ENCODE measurements around the gene TTLL9. TPM values are rescaled to one million over a fixed set of nuclear protein-coding genes. Genes with fewer than 3 reads are reported as not detected.

TTLL9 gene
- total RNA-seq, 1 donor: not detected

DNA sequence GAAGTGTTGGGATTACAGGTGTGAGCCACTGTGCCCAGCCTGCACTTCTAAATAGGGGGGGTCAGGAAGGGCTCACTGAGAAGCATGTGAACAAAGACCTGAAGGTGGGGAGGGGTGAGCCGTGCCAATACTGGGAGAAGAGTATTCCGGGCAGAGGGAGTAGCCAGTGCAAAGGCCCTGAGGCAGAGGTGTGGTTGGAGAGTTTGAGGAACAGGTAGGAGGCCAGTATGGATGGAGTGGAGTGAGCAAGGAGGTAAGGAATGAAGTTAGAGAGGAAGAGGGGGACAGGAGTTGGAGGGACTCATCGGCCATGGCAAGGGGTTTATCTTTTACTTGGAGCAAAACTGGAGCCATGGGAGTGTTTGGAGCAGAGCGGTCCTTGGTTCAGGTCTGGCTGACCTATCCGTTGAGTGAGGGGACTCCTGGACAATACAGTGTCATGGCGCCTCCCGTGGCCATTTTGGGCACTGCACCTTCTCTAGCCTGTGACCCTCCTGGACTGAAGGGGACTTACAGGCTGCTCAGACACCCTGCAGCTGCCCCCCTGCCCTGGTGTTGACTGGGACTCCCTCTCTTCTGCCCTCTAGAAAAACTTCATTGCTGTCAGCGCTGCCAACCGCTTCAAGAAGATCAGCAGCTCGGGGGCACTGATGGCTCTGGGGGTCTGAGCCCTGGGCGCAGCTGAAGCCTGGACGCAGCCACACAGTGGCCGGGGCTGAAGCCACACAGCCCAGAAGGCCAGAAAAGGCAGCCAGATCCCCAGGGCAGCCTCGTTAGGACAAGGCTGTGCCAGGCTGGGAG, 37.1 kb upstream of the TTLL9 start:
- H3K4me1 ChIP-seq (ENCODE audit: insufficient read depth, low read length): peaks cover 30% of the 10 kb centered on the region
- no peaks in the 10 kb centered on the region for H3K27me3 ChIP-seq (ENCODE audit: insufficient read depth, low read length)
- no peak overlapping the region for H3K4me3 ChIP-seq (ENCODE audit: low read length)
- no peaks in the 10 kb centered on the region for H3K9me3 ChIP-seq (ENCODE audit: low read depth, low read length)

DNA sequence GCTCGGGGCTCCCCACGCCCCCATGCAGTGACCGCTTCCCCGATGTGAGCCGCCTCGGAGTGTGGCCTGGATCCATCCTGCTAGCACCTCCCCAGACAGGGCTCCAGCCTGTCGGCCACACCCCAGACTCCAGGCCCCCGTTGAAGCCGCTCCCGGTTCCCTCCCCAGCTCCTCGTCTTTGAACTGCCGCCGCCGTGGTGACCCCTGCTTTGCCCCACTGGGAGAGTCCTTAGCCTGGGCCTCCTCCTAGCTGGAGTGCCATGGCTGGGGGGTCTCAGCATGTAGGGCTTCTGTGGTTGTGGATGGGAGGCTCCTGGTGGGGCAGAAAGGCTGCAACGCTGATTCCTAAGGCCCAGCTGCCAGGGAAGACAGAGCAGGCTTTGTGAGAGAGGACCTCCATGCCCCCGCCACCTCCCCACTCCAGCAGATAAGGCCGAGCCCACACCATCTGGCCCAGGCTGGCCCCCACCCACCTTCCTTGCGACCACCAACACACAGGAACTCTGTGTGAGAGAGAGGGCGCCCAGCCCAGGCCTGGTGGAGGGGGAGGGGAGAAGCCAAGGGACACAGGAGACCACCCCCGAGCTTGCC, 36.4 kb upstream of the TTLL9 start:
- Histone ChIP-seq H3K4me3 (ENCODE audit: low read length) (no peak overlapping the region), H3K27me3 (ENCODE audit: insufficient read depth, low read length) (no peaks in the 10 kb centered on the region), H3K9me3 (ENCODE audit: low read depth, low read length) (no peaks in the 10 kb centered on the region), H3K4me1 (ENCODE audit: insufficient read depth, low read length) (peaks cover 36% of the 10 kb centered on the region)

DNA sequence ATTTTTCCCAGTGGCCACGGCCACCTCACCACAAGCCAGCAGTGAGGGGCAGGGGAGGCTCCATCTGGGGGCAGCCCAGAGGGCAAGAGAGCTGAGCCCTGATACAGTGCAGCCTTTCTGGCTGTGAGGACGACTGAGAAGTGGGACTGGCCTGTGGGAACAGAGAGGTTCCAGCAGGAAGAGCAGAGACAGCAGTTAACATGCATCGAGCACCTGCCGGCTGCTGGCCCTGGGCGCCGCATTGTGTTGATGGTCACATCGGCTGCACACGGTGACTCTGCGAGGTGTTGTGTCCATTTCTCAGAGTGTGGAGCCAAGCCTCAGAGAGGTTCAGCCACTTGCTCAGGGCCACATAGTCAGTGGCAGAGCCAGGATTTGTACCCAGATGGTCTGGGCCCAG, 34.9 kb upstream of the TTLL9 start:
- Histone ChIP-seq H3K4me1 (ENCODE audit: insufficient read depth, low read length) (peaks cover 36% of the 10 kb centered on the region), H3K9me3 (ENCODE audit: low read depth, low read length) (no peaks in the 10 kb centered on the region), H3K27me3 (ENCODE audit: insufficient read depth, low read length) (no peaks in the 10 kb centered on the region), H3K4me3 (ENCODE audit: low read length) (no peak overlapping the region)

DNA sequence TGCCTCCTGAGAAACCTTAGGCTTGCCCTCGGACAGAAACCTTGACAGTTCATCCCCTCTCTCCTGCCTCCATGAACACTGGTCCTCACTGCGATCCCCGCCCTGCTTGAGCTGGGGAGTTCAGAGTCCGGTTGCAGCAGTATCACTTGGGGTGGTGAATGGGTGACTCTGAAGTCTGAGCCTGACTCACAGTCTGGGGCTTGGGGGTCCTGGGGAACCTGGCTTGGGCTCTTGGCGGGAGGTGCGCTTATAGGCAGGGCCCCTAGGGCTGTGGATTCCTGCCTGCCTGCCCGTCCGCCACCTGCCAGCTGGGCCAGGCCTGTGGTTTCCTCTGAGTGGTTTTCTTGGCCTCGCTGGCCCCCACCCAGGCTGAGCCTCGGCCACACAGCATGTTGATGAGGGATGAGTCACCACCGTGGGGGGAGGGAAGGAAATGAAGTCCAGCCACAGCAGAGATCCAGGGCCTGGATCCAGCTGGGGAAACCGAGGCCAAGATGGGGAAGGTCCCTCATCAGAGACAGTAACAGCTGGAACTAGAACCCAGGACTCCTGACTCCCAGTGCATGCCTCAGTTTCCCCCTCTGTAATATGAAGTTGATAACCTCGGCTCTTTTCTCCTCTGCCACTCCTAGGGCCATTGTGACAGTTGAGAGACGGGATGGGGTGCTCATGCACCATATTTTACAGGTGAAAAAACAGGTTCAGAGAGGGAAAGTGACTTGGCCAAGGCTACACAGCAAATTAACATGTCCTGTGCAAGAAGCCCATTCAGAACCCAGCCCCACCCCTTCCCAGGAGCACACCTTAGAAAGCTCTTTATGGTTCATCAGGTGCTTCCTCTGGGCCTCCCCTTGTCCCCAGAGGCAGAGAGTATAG, 34.2 kb upstream of the TTLL9 start:
- Histone ChIP-seq H3K4me1 (ENCODE audit: insufficient read depth, low read length) (peaks cover 36% of the 10 kb centered on the region), H3K9me3 (ENCODE audit: low read depth, low read length) (no peaks in the 10 kb centered on the region), H3K27me3 (ENCODE audit: insufficient read depth, low read length) (no peaks in the 10 kb centered on the region), H3K4me3 (ENCODE audit: low read length) (no peak overlapping the region)

DNA sequence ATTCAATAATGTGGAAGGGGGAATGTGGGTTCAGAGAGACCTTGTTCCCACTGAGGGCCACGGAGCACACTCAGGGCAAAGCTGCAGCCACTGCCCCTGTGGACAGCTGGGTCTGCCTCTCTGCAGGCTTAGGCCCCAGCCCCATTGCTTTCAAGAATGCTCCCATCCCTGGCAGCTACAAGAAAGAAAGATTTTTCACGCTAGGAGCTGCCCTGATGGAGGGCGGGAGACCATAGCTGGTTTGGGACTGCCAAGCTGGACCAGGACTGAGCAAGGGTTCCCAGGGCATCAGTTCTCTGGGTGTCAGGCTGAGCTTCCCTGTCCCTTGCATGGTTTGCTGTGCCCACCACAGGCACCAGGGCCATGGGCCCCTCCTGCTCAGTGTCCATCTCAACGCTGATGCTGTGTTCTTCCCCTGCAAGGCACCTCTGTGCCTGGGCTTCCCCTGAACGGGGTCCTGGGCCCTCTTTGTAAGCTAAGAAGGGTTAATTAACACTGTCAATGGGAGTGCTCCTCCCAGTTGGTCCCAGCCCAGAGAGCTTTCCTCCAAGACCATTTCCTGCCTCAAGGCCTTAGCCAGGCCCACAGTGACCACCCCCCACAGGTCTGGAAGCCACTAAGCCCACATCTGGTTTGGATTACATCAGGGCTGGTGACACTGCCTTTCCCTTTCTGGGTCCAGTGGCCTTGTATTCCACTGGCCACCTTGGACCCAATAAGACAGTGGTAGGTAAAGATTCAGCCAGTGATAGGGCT, 33.4 kb upstream of the TTLL9 start:
- Histone ChIP-seq H3K4me1 (ENCODE audit: insufficient read depth, low read length) (peaks cover 36% of the 10 kb centered on the region), H3K27me3 (ENCODE audit: insufficient read depth, low read length) (no peaks in the 10 kb centered on the region), H3K4me3 (ENCODE audit: low read length) (no peak overlapping the region), H3K9me3 (ENCODE audit: low read depth, low read length) (no peaks in the 10 kb centered on the region)

DNA sequence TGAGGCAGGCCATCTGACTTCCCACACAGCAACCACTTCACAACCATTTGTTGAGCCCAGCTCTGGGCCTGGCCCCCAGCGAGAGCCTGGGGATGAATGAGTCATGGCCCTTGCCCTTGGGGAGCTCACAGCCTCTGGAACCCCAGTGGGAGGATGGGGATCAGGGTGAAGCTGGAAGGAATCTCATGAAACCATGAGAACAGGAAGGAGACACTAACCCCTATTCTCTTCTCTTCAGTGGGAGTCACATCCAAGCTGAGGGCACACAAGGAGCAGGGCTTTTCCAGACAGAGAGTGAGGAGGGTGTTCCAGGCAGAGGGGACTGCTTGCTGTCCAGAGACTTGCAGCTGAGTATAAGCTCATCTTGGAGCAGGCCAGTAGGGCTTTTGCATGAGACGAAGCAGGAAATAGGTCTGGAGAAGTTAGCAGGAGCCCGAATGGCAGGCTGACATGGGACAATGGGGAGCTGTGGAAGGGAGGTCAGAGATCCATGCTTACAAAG, 32.5 kb upstream of the TTLL9 start:
- Histone ChIP-seq H3K27me3 (ENCODE audit: insufficient read depth, low read length) (no peaks in the 10 kb centered on the region), H3K9me3 (ENCODE audit: low read depth, low read length) (no peaks in the 10 kb centered on the region), H3K4me1 (ENCODE audit: insufficient read depth, low read length) (peaks cover 36% of the 10 kb centered on the region), H3K4me3 (ENCODE audit: low read length) (no peak overlapping the region)

DNA sequence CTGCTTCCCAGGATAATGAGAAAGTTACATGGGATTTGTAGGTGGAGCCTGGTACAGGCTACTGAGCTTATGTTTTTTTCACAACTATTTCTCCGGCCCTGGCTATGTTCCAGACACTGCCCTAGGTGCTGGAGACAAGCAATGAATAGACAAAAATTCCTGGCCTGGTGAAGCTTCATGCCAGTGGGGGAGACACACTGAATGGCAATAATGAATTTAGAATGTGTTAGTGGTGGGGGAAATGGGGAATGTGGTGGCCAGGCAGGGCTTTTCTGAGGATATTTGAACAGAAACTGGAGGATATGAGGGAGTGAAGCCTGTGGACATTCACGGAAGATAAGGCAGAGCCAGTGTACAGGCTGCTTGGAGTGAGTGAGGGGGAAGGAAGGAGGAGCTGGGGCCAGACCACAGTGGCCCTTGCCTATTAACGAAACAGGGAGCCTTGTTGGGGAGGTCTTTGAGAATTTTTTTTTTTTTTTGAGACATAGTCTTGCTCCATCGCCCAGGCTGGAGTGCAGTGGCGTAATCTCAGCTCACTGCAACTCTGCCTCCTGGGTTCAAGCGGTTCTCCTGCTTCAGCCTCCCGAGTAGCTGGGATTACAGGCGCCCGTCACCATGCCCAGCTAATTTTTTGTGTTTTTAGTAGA, 31.7 kb upstream of the TTLL9 start:
- Histone ChIP-seq H3K27me3 (ENCODE audit: insufficient read depth, low read length) (no peaks in the 10 kb centered on the region), H3K9me3 (ENCODE audit: low read depth, low read length) (no peaks in the 10 kb centered on the region), H3K4me1 (ENCODE audit: insufficient read depth, low read length) (peaks cover 36% of the 10 kb centered on the region), H3K4me3 (ENCODE audit: low read length) (no peak overlapping the region)

DNA sequence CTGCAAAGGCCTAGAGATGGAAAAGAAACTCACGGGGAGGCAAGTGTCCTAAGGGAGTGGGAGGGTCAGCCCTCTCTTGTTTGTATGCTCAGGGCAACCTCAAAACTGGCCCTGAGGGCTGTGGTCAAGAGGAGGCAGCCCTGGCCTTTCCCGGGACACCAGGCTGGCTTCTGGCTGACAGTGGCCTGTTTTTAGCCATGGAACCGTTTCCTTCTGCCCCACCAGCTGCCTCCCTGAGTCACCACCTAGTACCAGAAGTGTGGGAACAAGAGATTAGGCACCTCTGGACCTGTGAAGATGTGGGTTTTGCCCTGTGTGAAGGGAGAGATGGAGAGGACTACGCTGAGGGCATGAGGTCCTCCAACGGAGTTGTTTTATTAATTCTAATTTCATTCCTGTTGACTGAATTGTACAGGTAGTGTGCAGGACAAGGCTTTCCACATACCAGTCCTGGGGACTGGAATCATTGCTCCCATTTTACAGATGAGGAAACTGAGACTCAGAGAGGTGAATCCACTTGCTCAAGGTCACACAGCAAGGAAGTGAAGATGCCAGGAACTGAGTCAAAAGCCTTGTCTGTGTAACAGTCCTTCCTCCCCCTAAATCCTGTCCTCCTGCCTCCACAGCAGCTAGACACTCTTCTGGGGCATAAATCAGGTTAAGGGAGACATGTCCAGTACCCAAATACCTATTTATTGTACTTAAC, 30.5 kb upstream of the TTLL9 start:
- H3K27me3 ChIP-seq (ENCODE audit: insufficient read depth, low read length): no peaks in the 10 kb centered on the region
- H3K4me3 ChIP-seq (ENCODE audit: low read length): no peak overlapping the region
- peaks cover 36% of the 10 kb centered on the region for H3K4me1 ChIP-seq (ENCODE audit: insufficient read depth, low read length)
- no peaks in the 10 kb centered on the region for H3K9me3 ChIP-seq (ENCODE audit: low read depth, low read length)

DNA sequence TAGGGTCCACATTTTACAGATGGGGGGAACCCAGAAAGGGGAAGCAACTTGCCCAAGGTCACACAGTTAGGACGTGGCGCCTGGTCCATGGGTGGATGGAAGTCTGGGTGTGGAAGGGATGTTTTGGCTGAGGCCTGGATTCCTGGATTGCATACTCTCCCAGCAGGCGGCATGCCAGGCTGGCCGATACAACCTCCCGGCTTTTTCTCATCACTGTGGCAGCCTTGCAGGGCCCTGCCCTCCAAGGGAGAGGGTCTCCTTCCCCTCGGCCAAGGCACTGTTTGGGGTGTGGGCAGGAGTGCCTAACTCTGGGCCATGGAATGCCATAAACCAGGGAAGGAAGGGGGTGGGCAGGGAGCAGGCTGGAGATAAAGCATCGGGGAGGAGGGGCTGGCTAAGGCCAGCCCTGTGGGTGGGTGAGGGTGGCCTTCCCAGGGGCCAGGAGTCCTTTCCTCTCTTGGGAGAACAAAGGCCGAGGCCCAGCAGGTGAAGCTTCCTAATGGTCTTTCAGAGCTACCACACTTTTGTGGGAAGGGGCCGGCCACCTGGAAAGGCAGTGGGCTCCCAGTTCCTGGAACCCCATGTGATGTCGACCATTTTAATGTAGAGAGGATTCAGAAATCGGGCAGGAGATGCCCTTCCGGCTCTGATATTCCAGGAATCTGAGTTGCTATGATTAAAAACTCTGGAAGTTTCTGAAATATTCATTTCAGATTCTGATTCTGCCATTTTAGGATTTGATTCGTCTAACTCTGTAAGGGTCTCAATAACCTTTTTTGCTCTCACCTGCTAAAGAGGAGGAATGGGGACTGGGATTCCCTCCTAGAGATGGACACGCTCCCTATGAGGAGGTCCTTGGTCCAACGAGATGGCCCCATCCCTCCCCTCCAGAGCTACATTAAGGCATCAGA, 29.3 kb upstream of the TTLL9 start:
- no peaks in the 10 kb centered on the region for H3K9me3 ChIP-seq (ENCODE audit: low read depth, low read length)
- H3K4me3 ChIP-seq (ENCODE audit: low read length): no peak overlapping the region
- peaks cover 26% of the 10 kb centered on the region for H3K4me1 ChIP-seq (ENCODE audit: insufficient read depth, low read length)
- H3K27me3 ChIP-seq (ENCODE audit: insufficient read depth, low read length): no peaks in the 10 kb centered on the region

DNA sequence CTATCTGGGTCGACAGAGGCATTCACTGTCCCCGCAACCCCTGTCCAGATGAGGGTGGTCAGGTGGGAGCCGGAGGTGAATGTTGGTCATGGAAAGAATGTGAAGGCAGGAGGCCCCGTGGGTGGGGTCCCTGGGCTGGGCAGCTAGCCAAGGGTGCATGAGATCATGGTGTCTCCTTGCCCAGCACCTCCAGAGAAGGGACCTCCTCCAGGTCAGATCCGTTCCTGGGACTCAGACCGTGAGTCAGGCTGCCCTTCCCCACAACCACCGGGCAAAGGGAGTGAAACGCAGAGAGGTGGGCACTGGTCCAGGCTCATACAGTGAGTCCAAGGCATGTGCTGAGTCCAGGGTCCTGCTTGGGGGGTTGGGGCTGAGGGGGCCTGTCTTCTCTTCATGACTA, 28.5 kb upstream of the TTLL9 start:
- Histone ChIP-seq H3K9me3 (ENCODE audit: low read depth, low read length) (no peaks in the 10 kb centered on the region), H3K27me3 (ENCODE audit: insufficient read depth, low read length) (no peaks in the 10 kb centered on the region), H3K4me1 (ENCODE audit: insufficient read depth, low read length) (peaks cover 19% of the 10 kb centered on the region)

DNA sequence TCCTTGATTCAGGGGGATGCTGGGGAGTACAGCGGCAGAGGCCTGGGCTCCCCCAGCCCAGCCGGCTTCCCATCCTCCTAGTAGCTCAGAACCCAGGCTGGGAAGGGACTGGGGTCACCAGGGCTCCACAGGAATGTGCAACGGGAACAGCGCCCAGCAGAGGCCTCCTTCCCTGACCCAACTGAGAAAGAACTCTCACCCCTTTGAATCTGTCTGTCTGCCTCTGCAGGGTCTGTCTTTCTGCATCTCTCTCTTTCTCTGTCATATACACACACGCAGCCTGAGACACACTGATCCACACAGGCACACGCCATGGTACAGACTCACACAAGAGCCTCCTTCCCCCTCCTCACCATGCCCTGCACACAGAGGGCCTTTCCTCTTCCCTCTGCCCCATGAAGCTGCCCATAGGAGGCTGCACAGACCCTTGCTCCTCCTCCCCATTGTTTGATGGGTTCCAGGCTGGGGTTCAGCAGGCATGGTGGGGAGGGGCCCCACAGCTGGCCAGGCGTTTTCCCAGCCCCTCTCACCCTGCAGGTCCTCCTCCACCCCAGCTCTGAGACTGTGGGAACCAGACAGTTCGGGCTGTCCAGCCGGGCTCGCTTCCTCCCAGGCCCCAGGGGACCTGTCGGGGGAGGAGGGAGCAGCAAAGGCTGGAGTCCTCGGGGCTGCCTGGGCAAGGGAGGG, 27.8 kb upstream of the TTLL9 start:
- H3K4me3 ChIP-seq (ENCODE audit: low read length): no peak overlapping the region
- no peaks in the 10 kb centered on the region for H3K27me3 ChIP-seq (ENCODE audit: insufficient read depth, low read length)
- H3K4me1 ChIP-seq (ENCODE audit: insufficient read depth, low read length): peaks cover 14% of the 10 kb centered on the region
- H3K9me3 ChIP-seq (ENCODE audit: low read depth, low read length): no peaks in the 10 kb centered on the region

More for the DNA sequence above, 28.5 kb upstream of the TTLL9 start:
- H3K4me3 ChIP-seq (ENCODE audit: low read length): no peak overlapping the region

DNA sequence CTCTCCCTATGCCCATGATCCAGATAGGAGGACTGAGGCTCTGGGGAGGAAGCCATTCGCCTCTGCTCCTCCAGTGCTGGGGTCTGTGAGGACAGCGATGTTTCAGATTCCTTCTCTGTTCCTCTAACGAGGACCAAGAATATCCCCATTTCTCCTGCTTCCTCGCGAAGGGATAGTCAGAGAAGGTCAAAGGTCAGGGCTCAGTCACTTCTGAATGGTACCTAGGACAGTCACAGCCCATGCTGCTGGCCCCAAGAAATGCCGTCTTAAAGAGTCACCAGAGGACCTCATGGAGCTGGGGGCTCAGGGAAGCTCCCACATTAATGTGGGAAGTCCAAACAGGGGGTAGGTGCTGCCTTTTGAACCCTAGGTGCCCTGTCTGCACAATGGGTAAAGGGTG, 27.1 kb upstream of the TTLL9 start:
- Histone ChIP-seq H3K4me1 (ENCODE audit: insufficient read depth, low read length) (peaks cover 7% of the 10 kb centered on the region), H3K4me3 (ENCODE audit: low read length) (no peak overlapping the region), H3K27me3 (ENCODE audit: insufficient read depth, low read length) (no peaks in the 10 kb centered on the region), H3K9me3 (ENCODE audit: low read depth, low read length) (no peaks in the 10 kb centered on the region)
